Aorta (tissue), 5 donors: Measurements from ENCODE around the gene GALNTL6. TPM values are rescaled to one million over a fixed set of nuclear protein-coding genes. Genes with fewer than 3 reads are reported as not detected.
A peak's percentile ranks its signal among the peaks of the same experiment; 100 is the strongest.
"Not testable (repeated sequence)": the region's sequence is repeated elsewhere in the genome, so short reads cannot be mapped to it uniquely, and the experiment has no call there.

Experiments
- ATAC-seq: fragments of 200-7000 bp; cut with Tn5 transposase; one replicate; pipeline ENCODE4 v1.9.1; 2022; ENCODE audit warnings: moderate library complexity; ENCODE audit not compliant: low FRiP score
- DNase-seq, 2 donors: peaks; one replicate each; pipeline ENCODE4 v3.0.0-alpha.2; 2020
- H3K27ac ChIP-seq, 2 donors: one replicate each; pipeline ENCODE4 v1.5.1; 2013; ENCODE audit warnings: low read length in 2 of 2, mild to moderate bottlenecking in 2 of 2, moderate library complexity in 2 of 2, control low read depth in 1 of 2, inconsistent platforms in 1 of 2, low read depth in 1 of 2
- H3K27me3 ChIP-seq, 2 donors: one replicate each; pipeline ENCODE4 v1.6.1; 2013; ENCODE audit warnings: control low read depth in 1 of 2, low read length in 1 of 2, mild to moderate bottlenecking in 1 of 2, moderate library complexity in 1 of 2; ENCODE audit not compliant: insufficient read depth in 2 of 2, control insufficient read depth in 1 of 2
- H3K36me3 ChIP-seq, 2 donors: one replicate each; pipeline ENCODE4 v1.6.1; 2013; ENCODE audit warnings: control low read depth in 1 of 2, low read length in 1 of 2, mild to moderate bottlenecking in 1 of 2; ENCODE audit not compliant: insufficient read depth in 2 of 2, control insufficient read depth in 1 of 2
- H3K4me1 ChIP-seq, 2 donors: one replicate each; pipeline ENCODE4 v1.6.1; 2013; ENCODE audit warnings: low read length in 2 of 2, control low read depth in 1 of 2, mild to moderate bottlenecking in 1 of 2, moderate library complexity in 1 of 2; ENCODE audit not compliant: insufficient read depth in 2 of 2, control insufficient read depth in 1 of 2
- H3K4me3 ChIP-seq, 2 donors: one replicate each; pipeline ENCODE4 v1.5.1; 2013; ENCODE audit warnings: low read length in 2 of 2, control low read depth in 1 of 2, mild to moderate bottlenecking in 1 of 2
- H3K9me3 ChIP-seq: one replicate; pipeline ENCODE4 v1.6.1; 2013; ENCODE audit warnings: mild to moderate bottlenecking, low read length; ENCODE audit not compliant: control insufficient read depth
- WGBS, 2 donors: extraction: QIAGEN DNeasy Blood & Tissue Kit; methylation state at CpG; one replicate each; pipeline ENCODE4 v1.1.7; 2013; 5-methylcytosine and 5-hydroxymethylcytosine counted together
- intact Hi-C, 2 donors: fragments of 100-400 bp; cut with DNase I; formaldehyde crosslinking; loops; one replicate each; pipeline versions ENCODE4 v1.14.2 to v1.15.0; 2022
- polyA plus RNA-seq, 2 donors: library from polyadenylated mRNA; stranded (reverse); fragments of 200-250 nt; gene quantifications; one replicate each; pipeline ENCODE4 v1.2.3, GENCODE V29; 2013
- total RNA-seq, 2 donors: library from RNA; stranded (reverse); fragmentation: NEBNext Ultra II Directional; extraction: Animal tissue kit (Norgen Biotek cat#: 25700); gene quantifications; one replicate each; pipeline ENCODE4 v1.2.1, GENCODE V29; 2021
- donor health status: healthy with polysubstance abuse.
- donor health status: Bipolar disorder and iron deficiency.
- donor health status: DM: no; HTN: no; CAD: no.
- donor health status: DM: no; HTN: no; CAD: no.
- donor health status: DM: yes; HTN: yes; CAD: no.

Gene GALNTL6
- total and polyA plus RNA-seq, 4 donors, result 0.39 to 1.6 (median 0.46) TPM; not detected in 1

DNA sequence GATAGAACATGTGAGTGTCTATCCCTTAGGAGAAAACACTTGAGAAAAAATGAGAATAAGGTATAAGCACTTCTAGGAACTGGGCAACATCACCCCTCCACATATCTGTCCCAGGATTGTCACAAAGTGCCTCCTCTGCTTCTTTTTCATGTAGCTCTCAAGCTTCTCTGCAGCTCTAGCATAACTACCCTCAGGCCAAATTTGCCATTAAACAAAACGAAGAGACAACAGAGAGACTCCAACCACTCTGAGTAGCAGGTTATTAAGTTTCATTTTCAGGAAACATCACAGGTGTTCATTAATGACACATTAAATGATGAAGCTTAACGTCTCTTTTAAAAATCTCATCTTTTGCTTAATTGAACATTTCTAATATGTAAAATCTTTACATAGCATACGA is 580.0 kb downstream of the GALNTL6 start:
- no peak for ATAC-seq
- no peaks in the 10 kb centered on the region for H3K27me3 ChIP-seq
- H3K36me3 ChIP-seq, result no peaks in the 10 kb centered on the region
- no peaks in the 10 kb centered on the region for H3K4me1 ChIP-seq
- no peak overlapping the region for H3K27ac ChIP-seq
- DNase-seq, result no peak
- H3K9me3 ChIP-seq, result no peaks in the 10 kb centered on the region
- intact Hi-C loops, result no loop called here
- WGBS, 2 donors, result 70 to 81% methylated on average over 3 of the region's 3 CpGs
- H3K4me3 ChIP-seq, result no peak overlapping the region

DNA sequence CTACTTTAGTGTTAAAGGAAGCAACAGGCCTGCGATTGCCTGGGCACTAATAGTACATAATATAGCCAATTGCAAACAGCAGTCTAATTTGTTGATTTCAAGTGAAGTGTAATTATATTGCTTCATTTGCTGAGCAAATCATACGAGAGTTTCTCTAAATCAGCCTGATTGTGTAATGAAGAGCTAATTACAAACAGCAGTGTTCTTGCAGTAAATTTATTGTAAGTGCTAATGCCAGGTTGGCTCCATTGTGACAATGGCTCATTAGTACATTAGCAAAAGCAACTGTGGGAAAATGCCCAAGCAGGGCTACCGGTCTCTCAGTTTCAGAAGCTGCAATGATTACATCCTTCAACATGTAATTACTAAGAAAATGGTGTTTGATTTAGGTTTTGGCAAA is 591.5 kb downstream of the GALNTL6 start:
- no peak for ATAC-seq
- no peak for DNase-seq
- H3K4me1 ChIP-seq, result no peaks in the 10 kb centered on the region
- H3K9me3 ChIP-seq, result peaks cover 2% of the 10 kb centered on the region
- H3K27ac ChIP-seq, result no peak overlapping the region
- H3K36me3 ChIP-seq, result no peaks in the 10 kb centered on the region
- no peaks in the 10 kb centered on the region for H3K27me3 ChIP-seq
- H3K4me3 ChIP-seq, result no peak overlapping the region
- WGBS, 2 donors, result 83 to 88% methylated on average over 3 of the region's 3 CpGs
- intact Hi-C loops, result no loop called here

DNA sequence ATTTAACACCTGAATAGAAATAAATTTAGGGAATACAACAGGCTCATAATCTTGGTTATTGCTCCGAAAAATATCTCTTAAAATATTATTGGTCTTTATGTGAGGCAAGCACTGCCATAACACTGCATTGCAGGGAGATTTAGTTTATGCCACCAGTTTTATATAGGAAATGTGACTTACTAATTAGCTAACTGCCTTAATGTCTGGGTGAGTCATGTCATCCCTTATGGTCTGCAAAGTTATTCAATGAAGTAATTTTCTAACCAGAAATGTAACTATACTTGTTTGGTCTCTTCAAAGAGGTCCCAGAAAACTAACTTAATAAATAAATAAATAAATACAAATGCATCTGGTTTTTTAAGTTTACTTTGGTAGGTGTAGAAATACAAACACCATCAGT is 597.2 kb downstream of the GALNTL6 start:
- intact Hi-C loops, result no loop called here
- Histone ChIP-seq H3K27me3 (no peaks in the 10 kb centered on the region), H3K9me3 (no peaks in the 10 kb centered on the region), H3K36me3 (no peaks in the 10 kb centered on the region), H3K27ac (no peak overlapping the region), H3K4me1 (no peaks in the 10 kb centered on the region), H3K4me3 (no peak overlapping the region)
- ATAC-seq (no peak), DNase-seq (no peak)
- 88 to 92% methylated on average over 1 of the region's 1 CpG for WGBS, 2 donors

DNA sequence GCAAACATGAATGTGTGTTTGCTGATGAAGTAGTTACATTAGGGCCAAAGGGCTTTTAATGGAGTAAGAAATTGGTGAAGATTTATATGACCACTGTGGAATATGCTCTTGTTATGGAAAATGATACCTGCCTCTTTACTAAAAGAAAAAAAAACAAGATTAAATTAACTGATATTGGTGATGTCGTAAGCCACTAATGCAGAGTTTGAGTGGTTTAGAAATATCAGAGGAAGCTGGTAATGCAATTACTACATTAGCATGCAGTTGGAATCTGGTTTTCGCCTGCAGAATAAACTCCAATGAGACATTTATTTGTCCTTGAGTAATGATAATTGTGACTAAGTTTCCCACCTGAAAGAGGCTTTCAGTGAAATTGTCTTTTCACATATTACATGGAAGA is 597.9 kb downstream of the GALNTL6 start:
- Histone ChIP-seq H3K4me1 (no peaks in the 10 kb centered on the region), H3K27ac (no peak overlapping the region), H3K27me3 (no peaks in the 10 kb centered on the region), H3K36me3 (no peaks in the 10 kb centered on the region), H3K9me3 (no peaks in the 10 kb centered on the region), H3K4me3 (no peak overlapping the region)
- 79 to 88% methylated on average over 2 of the region's 2 CpGs for WGBS, 2 donors
- no peak for ATAC-seq
- intact Hi-C loops, result no loop called here
- DNase-seq, result no peak

DNA sequence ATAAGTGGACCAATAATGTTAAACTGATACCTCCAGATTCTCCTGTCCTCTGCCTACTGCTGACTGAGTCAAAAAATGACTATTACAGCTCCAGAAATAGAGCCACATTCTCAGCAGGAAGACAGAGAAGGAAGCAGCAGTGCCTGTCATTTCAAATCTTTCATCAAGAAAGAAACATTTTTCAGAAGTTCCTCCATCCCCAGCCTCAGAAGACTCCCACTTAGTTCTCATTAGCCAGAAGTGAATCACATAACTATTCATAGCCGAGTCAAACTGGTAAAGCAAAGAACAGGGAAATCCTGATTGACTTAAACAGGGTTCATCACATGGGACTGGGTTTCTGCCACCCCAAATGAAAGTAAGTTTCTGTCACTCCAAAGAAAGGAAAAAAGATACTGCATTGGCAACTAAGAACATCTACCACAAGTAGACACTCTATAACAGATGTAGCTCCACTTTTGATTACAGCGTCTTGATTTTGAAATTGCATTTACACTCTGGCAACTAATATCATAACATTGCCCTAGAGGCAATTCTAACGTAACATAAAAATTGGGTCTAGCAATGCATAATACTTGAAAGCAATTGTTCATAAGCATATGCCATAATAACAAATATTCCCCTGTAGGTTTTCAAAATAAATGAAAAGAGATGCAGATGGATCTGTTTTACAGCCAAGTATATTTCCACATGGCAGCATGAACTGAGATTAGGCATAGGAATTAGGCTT is 599.8 kb downstream of the GALNTL6 start:
- no peak overlapping the region for H3K27ac ChIP-seq
- ATAC-seq (no peak), DNase-seq (no peak)
- H3K4me1 ChIP-seq, result no peaks in the 10 kb centered on the region
- 59 to 63% methylated on average over 3 of the region's 3 CpGs for WGBS, 2 donors
- H3K36me3 ChIP-seq, result no peaks in the 10 kb centered on the region
- intact Hi-C loops, result no loop called here
- H3K4me3 ChIP-seq, result no peak overlapping the region
- H3K9me3 ChIP-seq, result no peaks in the 10 kb centered on the region
- no peaks in the 10 kb centered on the region for H3K27me3 ChIP-seq

DNA sequence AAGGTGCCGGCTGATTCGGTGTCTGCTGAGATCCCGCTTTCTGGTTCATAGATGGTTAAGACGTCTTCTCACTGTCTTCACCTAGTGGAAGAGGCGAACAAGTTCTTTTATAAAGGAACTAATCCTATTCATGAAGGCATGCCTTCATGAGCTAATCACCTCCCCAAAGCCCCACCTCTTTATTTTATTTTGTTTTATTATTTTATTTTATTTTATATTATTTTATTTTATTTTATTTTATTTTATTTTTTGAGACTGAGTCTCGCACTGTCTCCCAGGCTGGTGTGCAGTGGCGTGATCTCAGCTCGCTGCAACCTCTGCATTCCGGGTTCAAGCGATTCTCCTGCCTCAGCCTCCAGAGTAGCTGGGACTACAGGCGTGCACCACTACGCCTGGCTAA is 615.8 kb downstream of the GALNTL6 start:
- 95 to 96% methylated on average over 12 of the region's 12 CpGs for WGBS, 2 donors
- H3K4me1 ChIP-seq, H3K27ac ChIP-seq, intact Hi-C loops, H3K36me3 ChIP-seq, ATAC-seq, H3K27me3 ChIP-seq, H3K4me3 ChIP-seq, H3K9me3 ChIP-seq: not testable (repeated sequence)
- DNase-seq, result peak in 1 of 2 donors; percentile 27

DNA sequence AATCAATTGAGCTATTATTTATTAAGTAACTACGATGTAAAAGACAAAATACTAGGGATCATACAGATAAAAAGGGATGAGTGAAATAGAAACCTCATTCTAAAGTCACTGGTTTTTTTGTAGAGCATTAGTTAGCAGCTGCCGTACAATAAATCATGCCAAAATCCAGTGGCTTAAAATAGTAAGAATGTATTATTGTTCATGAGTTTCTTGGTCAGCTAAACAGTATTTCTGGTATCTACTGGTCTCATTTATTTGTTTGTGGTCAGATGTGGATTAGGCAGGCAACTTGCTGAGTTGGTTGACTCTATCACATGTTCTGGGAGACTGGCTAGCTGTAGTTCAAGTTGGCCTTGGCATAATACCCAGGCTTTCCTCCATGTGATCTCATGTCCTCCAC is 667.3 kb downstream of the GALNTL6 start:
- no peak for ATAC-seq
- peaks cover 4% of the 10 kb centered on the region for H3K9me3 ChIP-seq
- no peaks in the 10 kb centered on the region for H3K27me3 ChIP-seq
- no peaks in the 10 kb centered on the region for H3K36me3 ChIP-seq
- no peak for DNase-seq
- H3K4me3 ChIP-seq, result no peak overlapping the region
- intact Hi-C loops, result no loop called here
- H3K4me1 ChIP-seq, result no peaks in the 10 kb centered on the region
- WGBS, 2 donors, result 71 to 77% methylated on average over 2 of the region's 2 CpGs
- H3K27ac ChIP-seq, result no peak overlapping the region

DNA sequence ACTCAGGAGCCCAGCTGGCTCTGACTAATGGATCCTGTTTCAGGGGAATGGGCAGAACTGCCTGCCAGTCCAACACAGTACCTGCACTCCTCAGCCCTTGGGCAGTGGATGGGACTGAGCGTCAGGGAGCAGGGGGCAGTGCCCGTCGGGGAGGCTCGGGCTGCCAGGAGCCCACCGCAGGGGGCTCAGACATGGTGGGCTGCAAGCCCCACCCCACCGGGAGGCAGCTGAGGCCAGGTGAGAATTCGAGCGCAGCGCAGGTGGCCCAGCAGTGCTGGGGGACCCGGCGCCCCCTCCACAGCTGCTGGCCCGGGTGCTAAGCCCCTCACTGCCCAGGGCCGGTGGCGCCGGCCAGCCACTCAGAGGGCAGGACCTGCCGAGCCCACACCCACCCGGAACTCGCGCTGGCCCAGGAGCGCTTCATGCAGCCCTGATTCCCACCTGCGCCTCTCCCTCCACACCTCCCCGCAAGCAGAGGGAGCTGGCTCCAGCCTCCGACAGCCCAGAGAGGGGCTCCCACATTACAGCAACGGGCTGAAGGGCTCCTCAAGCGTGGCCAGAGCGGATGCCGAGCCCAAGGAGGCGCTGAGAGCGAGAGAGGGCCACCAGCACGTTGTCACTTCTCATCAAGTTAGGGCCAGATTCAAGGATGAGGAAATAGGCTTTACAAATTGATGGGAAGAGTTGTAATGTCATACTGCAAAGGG is 668.8 kb downstream of the GALNTL6 start:
- no peaks in the 10 kb centered on the region for H3K27me3 ChIP-seq
- no peak for ATAC-seq

DNA sequence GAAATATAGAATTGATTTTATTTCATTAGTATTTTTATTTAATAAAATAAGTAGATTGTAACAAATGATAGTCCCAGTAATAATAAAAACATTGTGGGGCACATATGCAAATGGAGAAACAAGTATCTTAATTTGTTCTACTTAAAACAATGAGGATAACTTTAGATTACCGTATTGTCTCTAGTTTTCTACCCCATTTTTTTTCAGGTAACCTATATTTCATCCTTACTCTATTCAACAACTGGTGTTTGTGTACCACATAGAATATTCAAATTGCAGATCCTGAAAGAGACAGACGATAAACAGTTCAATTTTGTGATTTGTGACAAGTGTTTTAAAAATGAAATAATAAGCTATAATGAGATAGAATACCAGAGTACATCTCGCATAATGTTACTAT is 671.8 kb downstream of the GALNTL6 start:
- Histone ChIP-seq H3K4me3 (no peak overlapping the region), H3K9me3 (peaks cover 4% of the 10 kb centered on the region), H3K36me3 (no peaks in the 10 kb centered on the region), H3K4me1 (no peaks in the 10 kb centered on the region), H3K27ac (no peak overlapping the region), H3K27me3 (no peaks in the 10 kb centered on the region)
- intact Hi-C loops, result no loop called here
- no peak for ATAC-seq
- DNase-seq, result no peak
- WGBS, 2 donors, result 90 to 91% methylated on average over 3 of the region's 3 CpGs

More for the DNA sequence above, 668.8 kb downstream of the GALNTL6 start:
- Histone ChIP-seq H3K9me3 (peaks cover 4% of the 10 kb centered on the region), H3K27ac (no peak overlapping the region), H3K36me3 (no peaks in the 10 kb centered on the region), H3K4me1 (no peaks in the 10 kb centered on the region), H3K4me3 (no peak overlapping the region)
- intact Hi-C loops, result no loop called here
- peak in 1 of 2 donors; percentile 65 for DNase-seq
- 90 to 94% methylated on average over 30 of the region's 30 CpGs for WGBS, 2 donors
